Gastrocnemius medialis (tissue), 4 donors: ENCODE results near the gene POMT2. TPM values are rescaled to one million over a fixed set of nuclear protein-coding genes. Genes with fewer than 3 reads are reported as not detected.

Experiments used
- ATAC-seq, 2 donors: fragments of 150-250 bp; one replicate each; pipeline ENCODE4 v1.9.1; 2016
- DNase-seq, 2 donors: peaks; one replicate each; pipeline ENCODE4 v3.0.0-alpha.2; 2019
- H3K27ac ChIP-seq, 4 donors: fragments of 200-600 bp; sonication (generic); 1 replicate in 1 of 4; 2 replicates in 3 of 4; pipeline ENCODE4 v1.5.1; 2016 to 2018; ENCODE audit warnings: mild to moderate bottlenecking in 2 of 4, moderate library complexity in 1 of 4
- H3K27me3 ChIP-seq, 3 donors: fragments of 200-600 bp; sonication (generic) in 2 of 3; 1 replicate in 1 of 3; 2 replicates in 2 of 3; pipeline versions ENCODE4 v1.5.1 to v1.6.0; 2016 to 2019; ENCODE audit warnings: mild to moderate bottlenecking in 1 of 3, moderate library complexity in 1 of 3
- H3K36me3 ChIP-seq, 2 donors: fragments of 200-600 bp; sonication (generic) in 1 of 2; one replicate each; pipeline ENCODE4 v1.5.1; 2017 to 2018
- H3K4me1 ChIP-seq, 2 donors: fragments of 200-600 bp; sonication (generic) in 1 of 2; one replicate each; pipeline ENCODE4 v1.5.1; 2016 to 2017; ENCODE audit warnings: mild to moderate bottlenecking in 2 of 2
- H3K4me3 ChIP-seq, 4 donors: fragments of 200-600 bp; sonication (generic) in 3 of 4; 1 replicate in 1 of 4; 2 replicates in 3 of 4; pipeline ENCODE4 v1.5.1; 2016 to 2019; ENCODE audit warnings: mild to moderate bottlenecking in 2 of 4
- H3K9me3 ChIP-seq, 3 donors: fragments of 200-600 bp; sonication (generic) in 2 of 3; 1 replicate in 1 of 3; 2 replicates in 2 of 3; pipeline ENCODE4 v1.5.1; 2016 to 2019
- CTCF ChIP-seq, 5 experiments: fragments of 450-650 bp in 3 of 5; fragments of 200-600 bp in 2 of 5; sonication (generic) in 2 of 5; IDR thresholded peaks in 4 of 5; conservative IDR thresholded peaks in 1 of 5; 1 replicate in 4 of 5; 2 replicates in 1 of 5; pipeline ENCODE4 v1.5.1; 2016 to 2019; ENCODE audit warnings: antibody characterized with exemption in 5 of 5, mild to moderate bottlenecking in 3 of 5, moderate library complexity in 3 of 5
- POLR2A ChIP-seq, 2 donors: fragments of 450-650 bp; IDR thresholded peaks; one replicate each; pipeline ENCODE4 v1.6.1; 2017; ENCODE audit warnings: antibody characterized with exemption in 2 of 2, mild to moderate bottlenecking in 2 of 2, moderate library complexity in 2 of 2
- in situ Hi-C, 4 donors: fragments of 200-750 bp; cut with MboI; loops; one replicate each; pipeline versions ENCODE4 v1.15.0 to v1.8.0; 2017; ENCODE audit warnings: low sequenced_read_pairs in 4 of 4
- intact Hi-C: fragments of 100-400 bp; cut with DNase I; formaldehyde crosslinking; loops from one replicate; pipeline ENCODE4 v1.15.1; 2023; ENCODE audit warnings: low total_unique reads
- total RNA-seq, 4 donors: library from RNA; depleted of rRNA; stranded (reverse); fragments of >200 nt; gene quantifications; one replicate each; pipeline versions ENCODE4 v1.1.0 to v1.2.3, GENCODE V29; 2016

The POMT2 gene
- total RNA-seq, 4 donors from 2014 or later, result 27.0 to 33.2 (median 28.9) TPM

DNA sequence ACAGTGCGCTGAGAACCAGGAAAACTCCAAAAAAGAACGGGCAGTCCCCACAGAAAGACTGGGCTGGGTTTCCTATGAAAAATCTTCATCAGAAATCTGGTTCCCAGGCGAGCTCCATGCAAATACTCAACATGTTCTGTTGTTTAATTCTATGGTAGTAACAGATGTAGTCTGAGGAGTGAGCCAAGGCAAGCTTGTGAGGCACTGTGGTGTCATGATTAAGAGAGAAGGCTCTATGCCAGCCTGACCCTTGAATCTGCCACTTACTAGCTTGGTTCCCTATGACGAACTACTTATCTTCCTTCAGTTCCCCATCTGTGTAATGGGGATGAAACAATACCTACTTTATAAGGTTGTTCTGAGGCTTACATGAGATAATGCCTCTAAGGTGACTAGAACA is 10.7 kb downstream of the POMT2 start:
- in situ Hi-C loops, result loop anchor here in 3 of 4 donors (10.0 kb wide), 2 partner anchors 205 to 435 kb away; no protein-coding TSS in a partner anchor
- intact Hi-C loops, result loop anchor here (10.0 kb wide), 2 partner anchors 395 to 1155 kb away; partner anchors contain the start of genes ALKBH1, GPATCH2L and SLIRP
- Histone ChIP-seq H3K27me3 (no peaks in the 10 kb centered on the region), H3K9me3 (no peaks in the 10 kb centered on the region), H3K4me3 (no peak overlapping the region), H3K36me3 (no peaks in the 10 kb centered on the region), H3K27ac (peak overlapping the region in 2 of 4 donors; percentile 31 to 33), H3K4me1 (peaks cover 68 to 88% of the 10 kb centered on the region in 2 donors)
- no peak for DNase-seq
- TF ChIP-seq CTCF (IDR thresholded peaks at IDR 0.05 in 4 of 5, conservative IDR thresholded peaks at IDR 0.05 in 1 of 5), result no peak
- TF ChIP-seq POLR2A (IDR thresholded peaks at IDR 0.05), result no peak
- ATAC-seq, result no peak

- in situ Hi-C loops, result no loop called here
- TF ChIP-seq POLR2A (IDR thresholded peaks at IDR 0.05), result no peak
- no peak for TF ChIP-seq CTCF (IDR thresholded peaks at IDR 0.05 in 4 of 5, conservative IDR thresholded peaks at IDR 0.05 in 1 of 5)
- Histone ChIP-seq H3K36me3 (no peaks in the 10 kb centered on the region), H3K27me3 (no peaks in the 10 kb centered on the region), H3K4me3 (no peak overlapping the region), H3K27ac (no peak overlapping the region), H3K9me3 (no peaks in the 10 kb centered on the region), H3K4me1 (peaks cover 68 to 88% of the 10 kb centered on the region in 2 donors)
- intact Hi-C loops, result no loop called here
- ATAC-seq (no peak), DNase-seq (no peak)
Measured at GRCh38 chr14:77309131-77309530, 11.6 kb downstream of the POMT2 start.

DNA sequence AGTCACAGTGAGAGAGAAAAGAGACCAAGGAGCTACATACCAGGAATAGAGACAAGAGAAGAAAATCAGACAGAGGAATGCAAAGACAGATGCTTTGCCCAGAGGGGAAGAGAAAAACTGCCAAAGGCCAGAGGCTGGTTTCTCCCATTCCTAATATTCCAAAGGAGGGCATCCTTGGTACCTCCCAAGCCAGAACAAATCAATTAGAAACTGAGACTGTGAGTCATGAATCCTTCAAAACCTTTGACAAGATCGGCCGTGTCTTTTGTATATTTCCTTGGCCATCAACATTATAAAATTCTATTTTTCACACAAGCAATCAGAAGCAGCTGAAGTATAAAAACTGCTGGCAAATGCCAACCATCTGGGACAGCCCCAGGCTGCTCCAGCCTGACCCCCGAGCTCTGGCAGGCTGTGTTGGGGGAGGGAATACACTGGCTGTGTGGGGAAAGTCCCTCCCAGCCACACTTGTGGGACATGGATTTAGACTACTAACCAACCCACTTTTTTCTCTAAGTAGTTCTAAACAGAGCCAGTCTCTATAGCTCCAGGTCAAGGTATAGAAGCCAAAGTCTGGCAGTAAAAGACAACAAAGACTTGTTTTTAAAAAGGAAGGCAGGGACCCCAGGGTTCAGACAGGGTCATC is 13.7 kb downstream of the POMT2 start:
- no peak overlapping the region for H3K4me3 ChIP-seq
- ATAC-seq (no peak), DNase-seq (no peak)
- no peaks in the 10 kb centered on the region for H3K27me3 ChIP-seq
- peaks cover 67 to 87% of the 10 kb centered on the region in 2 donors for H3K4me1 ChIP-seq
- no peaks in the 10 kb centered on the region for H3K9me3 ChIP-seq
- H3K27ac ChIP-seq, result peak overlapping the region; percentile 89 to 97 (median 96)
- H3K36me3 ChIP-seq, result no peaks in the 10 kb centered on the region
- in situ Hi-C loops, result no loop called here
- TF ChIP-seq POLR2A (IDR thresholded peaks at IDR 0.05), result no peak
- intact Hi-C loops, result no loop called here

DNA sequence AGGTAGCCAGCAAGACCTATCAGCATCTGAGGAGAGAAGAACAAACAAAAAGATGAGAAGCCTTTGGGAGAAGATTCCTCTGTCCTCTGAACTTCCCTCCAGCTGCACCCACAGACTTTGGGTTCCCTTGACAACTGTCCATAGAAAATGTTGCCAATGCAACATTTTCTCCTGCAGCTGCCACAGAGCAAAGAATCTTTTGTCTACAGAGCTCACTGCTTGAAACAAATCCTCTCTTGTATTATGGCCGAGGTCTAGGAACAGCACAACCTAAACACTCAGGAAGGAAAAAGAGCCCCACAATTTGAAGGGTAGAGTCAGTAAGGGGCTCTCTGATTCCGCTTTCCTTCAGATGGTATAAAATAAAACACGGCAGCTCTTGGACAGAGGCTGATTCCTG is 14.3 kb downstream of the POMT2 start:
- H3K27me3 ChIP-seq, result no peaks in the 10 kb centered on the region
- TF ChIP-seq CTCF (IDR thresholded peaks at IDR 0.05 in 4 of 5, conservative IDR thresholded peaks at IDR 0.05 in 1 of 5) (no peak), POLR2A (IDR thresholded peaks at IDR 0.05) (no peak)
- intact Hi-C loops (no loop called here), in situ Hi-C loops (no loop called here)
- no peaks in the 10 kb centered on the region for H3K9me3 ChIP-seq
- DNase-seq (no peak), ATAC-seq (no peak)
- no peak overlapping the region for H3K4me3 ChIP-seq
- H3K36me3 ChIP-seq, result no peaks in the 10 kb centered on the region
- peaks cover 67 to 87% of the 10 kb centered on the region in 2 donors for H3K4me1 ChIP-seq
- peak overlapping the region; percentile 89 to 97 (median 96) for H3K27ac ChIP-seq

- ATAC-seq (no peak), DNase-seq (no peak)
- H3K27me3 ChIP-seq, result no peaks in the 10 kb centered on the region
- no peak overlapping the region for H3K4me3 ChIP-seq
- in situ Hi-C loops (no loop called here), intact Hi-C loops (no loop called here)
- H3K36me3 ChIP-seq, result no peaks in the 10 kb centered on the region
- TF ChIP-seq POLR2A (IDR thresholded peaks at IDR 0.05) (no peak), CTCF (IDR thresholded peaks at IDR 0.05 in 4 of 5, conservative IDR thresholded peaks at IDR 0.05 in 1 of 5) (no peak)
- H3K27ac ChIP-seq, result peak overlapping the region; percentile 89 to 97 (median 96)
- H3K9me3 ChIP-seq, result no peaks in the 10 kb centered on the region
- peaks cover 66 to 86% of the 10 kb centered on the region in 2 donors for H3K4me1 ChIP-seq
Measured at GRCh38 chr14:77305696-77306095, 15.0 kb downstream of the POMT2 start.
